ENCODE measurements around the gene KLF7. TPM values are rescaled to one million over a fixed set of nuclear protein-coding genes. Genes with fewer than 3 reads are reported as not detected.

KLF7 gene
- total RNA-seq, 6 experiments from 2014 or later: 3.3 to 14.2 (median 10.2) TPM

DNA sequence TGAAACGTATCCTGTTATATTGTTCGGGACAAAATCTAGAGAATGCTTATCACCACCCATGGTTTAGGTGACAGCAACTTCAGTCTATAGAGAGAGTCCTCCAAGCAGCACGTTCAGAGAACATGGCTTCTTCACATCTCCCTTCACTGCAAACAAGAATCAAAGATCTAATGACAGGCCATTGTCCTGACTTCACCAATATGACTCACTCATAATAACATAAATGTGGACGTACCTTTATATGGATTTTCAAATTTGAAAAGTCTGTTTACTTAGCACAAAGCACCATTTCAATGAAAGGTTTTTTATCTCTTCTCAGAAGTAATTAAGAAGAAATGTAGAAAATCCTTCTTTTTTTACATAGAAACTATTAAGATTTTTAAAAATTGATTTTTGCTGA, 46.7 kb downstream of the KLF7 start:
- WGBS (ENCODE audit: insufficient coverage, low coverage, low lambda C conversion rate, missing lambda C conversion rate): 73% methylated on average over 4 of the region's 4 CpGs
- intact Hi-C loops (cut with DNase I): no loop called here
- no peak for ATAC-seq
- DNase-seq: no peak
- no peaks in the 10 kb centered on the region for H3K9me3 ChIP-seq
- H3K27ac ChIP-seq: no peak overlapping the region
- H3K4me3 ChIP-seq: no peak overlapping the region
- H3K36me3 ChIP-seq: peaks cover 0 to 5% (median 0%) of the 10 kb centered on the region in 4 donors
- TF ChIP-seq, protein P1, sequence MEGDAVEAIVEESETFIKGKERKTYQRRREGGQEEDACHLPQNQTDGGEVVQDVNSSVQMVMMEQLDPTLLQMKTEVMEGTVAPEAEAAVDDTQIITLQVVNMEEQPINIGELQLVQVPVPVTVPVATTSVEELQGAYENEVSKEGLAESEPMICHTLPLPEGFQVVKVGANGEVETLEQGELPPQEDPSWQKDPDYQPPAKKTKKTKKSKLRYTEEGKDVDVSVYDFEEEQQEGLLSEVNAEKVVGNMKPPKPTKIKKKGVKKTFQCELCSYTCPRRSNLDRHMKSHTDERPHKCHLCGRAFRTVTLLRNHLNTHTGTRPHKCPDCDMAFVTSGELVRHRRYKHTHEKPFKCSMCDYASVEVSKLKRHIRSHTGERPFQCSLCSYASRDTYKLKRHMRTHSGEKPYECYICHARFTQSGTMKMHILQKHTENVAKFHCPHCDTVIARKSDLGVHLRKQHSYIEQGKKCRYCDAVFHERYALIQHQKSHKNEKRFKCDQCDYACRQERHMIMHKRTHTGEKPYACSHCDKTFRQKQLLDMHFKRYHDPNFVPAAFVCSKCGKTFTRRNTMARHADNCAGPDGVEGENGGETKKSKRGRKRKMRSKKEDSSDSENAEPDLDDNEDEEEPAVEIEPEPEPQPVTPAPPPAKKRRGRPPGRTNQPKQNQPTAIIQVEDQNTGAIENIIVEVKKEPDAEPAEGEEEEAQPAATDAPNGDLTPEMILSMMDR (IDR thresholded peaks at IDR 0.05): no peak
- no peak for TF ChIP-seq POLR2A (IDR thresholded peaks at IDR 0.05)
- H3K27me3 ChIP-seq: no peaks in the 10 kb centered on the region
- H3K4me1 ChIP-seq: no peaks in the 10 kb centered on the region

DNA sequence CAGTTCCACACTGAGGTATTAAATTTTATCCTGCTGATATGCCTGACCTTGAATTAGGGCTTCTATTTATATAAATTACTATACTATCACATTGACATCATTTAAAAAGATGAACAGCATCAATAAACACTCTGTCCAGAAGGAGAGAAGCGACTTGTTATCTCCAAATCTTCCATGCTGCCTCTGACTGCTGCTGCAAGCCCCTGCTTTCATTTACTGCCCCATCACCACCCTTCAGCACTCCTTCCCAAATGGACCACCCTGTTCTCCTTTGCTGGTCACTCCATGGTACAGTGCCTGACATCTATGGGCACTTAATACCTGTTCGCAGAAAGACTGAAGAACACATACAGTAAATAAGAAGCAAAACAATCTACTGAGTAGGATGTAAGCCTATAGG, 48.1 kb downstream of the KLF7 start:
- no peaks in the 10 kb centered on the region for H3K9me3 ChIP-seq
- H3K4me1 ChIP-seq: no peaks in the 10 kb centered on the region
- H3K27ac ChIP-seq: no peak overlapping the region
- no peak overlapping the region for H3K4me3 ChIP-seq
- no peaks in the 10 kb centered on the region for H3K27me3 ChIP-seq
- intact Hi-C loops (cut with DNase I): no loop called here
- no peak for DNase-seq
- ATAC-seq: no peak
- TF ChIP-seq POLR2A (IDR thresholded peaks at IDR 0.05): no peak
- TF ChIP-seq, protein P1 (IDR thresholded peaks at IDR 0.05): no peak
- no peaks in the 10 kb centered on the region for H3K36me3 ChIP-seq
- 100% methylated on average over 2 of the region's 2 CpGs for WGBS (ENCODE audit: insufficient coverage, low coverage, low lambda C conversion rate, missing lambda C conversion rate)

DNA sequence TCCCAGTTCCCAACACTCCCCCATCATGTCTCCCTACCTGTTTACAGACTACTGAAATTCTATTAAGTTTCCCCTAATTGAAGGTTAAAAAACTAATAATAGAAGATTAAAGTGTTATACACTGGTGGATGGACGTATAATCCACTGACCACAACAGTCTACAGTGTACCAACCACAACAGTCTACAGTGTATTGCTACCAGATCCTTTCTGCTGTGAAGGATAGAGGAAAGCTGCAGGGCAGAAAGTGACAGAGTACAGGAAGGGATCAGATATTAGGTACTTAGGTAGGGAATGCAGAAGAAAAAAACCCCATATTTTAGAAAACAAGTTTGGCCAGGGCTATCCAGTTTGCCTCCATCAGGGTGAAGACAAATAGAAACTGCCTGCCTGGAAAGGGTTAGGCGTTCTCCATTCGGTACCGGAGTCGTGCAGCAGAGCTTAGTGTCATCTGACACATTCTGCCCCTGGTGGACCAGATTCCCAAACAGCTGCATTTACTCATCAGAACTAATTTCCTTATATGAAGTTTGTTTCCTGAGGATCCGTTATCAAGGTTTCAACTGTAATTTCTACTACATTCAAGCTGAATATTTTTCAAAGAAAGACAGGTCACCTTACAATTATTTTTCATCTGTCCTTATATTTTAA, 49.9 kb downstream of the KLF7 start:
- Histone ChIP-seq H3K27me3 (no peaks in the 10 kb centered on the region), H3K9me3 (no peaks in the 10 kb centered on the region), H3K27ac (no peak overlapping the region), H3K4me3 (no peak overlapping the region), H3K4me1 (no peaks in the 10 kb centered on the region), H3K36me3 (no peaks in the 10 kb centered on the region)
- peak in 3 of 4 donors; percentile 32 to 56 (median 52) for ATAC-seq
- TF ChIP-seq, protein P1 (IDR thresholded peaks at IDR 0.05): no peak
- TF ChIP-seq POLR2A (IDR thresholded peaks at IDR 0.05): no peak
- WGBS (ENCODE audit: insufficient coverage, low coverage, low lambda C conversion rate, missing lambda C conversion rate): 69% methylated on average over 6 of the region's 6 CpGs
- intact Hi-C loops (cut with DNase I): no loop called here
- no peak for DNase-seq

DNA sequence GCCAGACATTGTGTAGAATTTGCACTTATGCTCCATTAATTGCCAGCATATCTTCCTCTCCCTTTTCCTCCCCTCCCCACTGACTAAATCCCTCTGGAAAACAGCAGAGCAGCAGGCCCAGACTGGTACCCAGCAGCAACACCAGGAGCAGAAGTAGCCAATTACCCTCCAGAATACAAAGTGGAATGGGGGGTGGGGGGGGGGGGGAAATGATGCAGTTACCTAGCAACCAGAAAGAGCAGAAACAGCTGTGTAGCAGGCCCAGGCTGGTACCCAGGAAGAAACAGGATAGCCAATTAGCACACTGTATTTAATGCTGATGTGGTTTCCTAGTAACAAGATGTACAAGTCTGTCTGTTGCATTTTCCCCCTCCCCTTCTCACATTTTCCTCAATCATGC, 52.3 kb downstream of the KLF7 start:
- Histone ChIP-seq H3K36me3 (no peaks in the 10 kb centered on the region), H3K27ac (no peak overlapping the region), H3K4me1 (no peaks in the 10 kb centered on the region), H3K9me3 (no peaks in the 10 kb centered on the region), H3K27me3 (no peaks in the 10 kb centered on the region), H3K4me3 (no peak overlapping the region)
- TF ChIP-seq, protein P1 (IDR thresholded peaks at IDR 0.05): no peak
- no peak for TF ChIP-seq POLR2A (IDR thresholded peaks at IDR 0.05)
- DNase-seq (no peak), ATAC-seq (no peak)
- intact Hi-C loops (cut with DNase I): no loop called here

DNA sequence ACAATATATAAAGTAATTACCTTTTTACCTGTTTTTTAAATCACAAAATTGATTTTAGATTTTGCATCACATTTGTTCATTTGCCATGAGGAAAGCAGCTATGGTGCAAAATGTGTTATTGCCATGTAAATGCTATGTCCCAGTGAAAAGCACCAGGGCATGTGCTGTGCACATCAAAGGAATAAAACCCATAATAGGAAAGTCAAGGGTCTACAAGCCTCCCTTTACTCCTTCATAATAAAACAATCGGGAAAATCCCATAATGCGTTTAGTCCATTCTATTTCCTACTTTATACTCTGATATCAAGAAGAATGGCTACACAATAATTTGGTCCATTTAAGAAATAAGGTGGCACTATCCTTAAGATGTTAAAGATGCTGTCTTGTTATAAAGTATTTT, 53.0 kb downstream of the KLF7 start:
- no peaks in the 10 kb centered on the region for H3K4me1 ChIP-seq
- intact Hi-C loops (cut with DNase I): no loop called here

More for the DNA sequence above, 53.0 kb downstream of the KLF7 start:
- H3K27ac ChIP-seq: no peak overlapping the region
- TF ChIP-seq POLR2A (IDR thresholded peaks at IDR 0.05): no peak
- TF ChIP-seq, protein P1 (IDR thresholded peaks at IDR 0.05): no peak
- no peak for DNase-seq
- no peak for ATAC-seq
- H3K36me3 ChIP-seq: no peaks in the 10 kb centered on the region
- H3K9me3 ChIP-seq: no peaks in the 10 kb centered on the region
- H3K4me3 ChIP-seq: no peak overlapping the region
- no peaks in the 10 kb centered on the region for H3K27me3 ChIP-seq
- WGBS (ENCODE audit: insufficient coverage, low coverage, low lambda C conversion rate, missing lambda C conversion rate): 97% methylated on average over 2 of the region's 2 CpGs

Data from right lobe of liver (tissue), 6 donors.